Ramos (cell line): ENCODE results near the gene IVD.

Experiments used
- in situ Hi-C: fragments of 300-500 bp; cut with MboI; formaldehyde crosslinking; loops from one replicate; pipeline ENCODE4 v1.14.3; 2022; ENCODE audit warnings: low sequenced_read_pairs; ENCODE audit not compliant: unreplicated experiment

Gene IVD

GRCh38 chr15:40372981-40373380 is 32.6 kb upstream of the IVD start:
- in situ Hi-C loops = no loop called here

- in situ Hi-C loops = no loop called here
Measured at GRCh38 chr15:40377606-40378005, 28.0 kb upstream of the IVD start.

GRCh38 chr15:40379374-40379773 is 26.2 kb upstream of the IVD start:
- in situ Hi-C loops = no loop called here

- in situ Hi-C loops = no loop called here
Measured at GRCh38 chr15:40379853-40380252, 25.7 kb upstream of the IVD start.

GRCh38 chr15:40380636-40381035 is 25.0 kb upstream of the IVD start:
- in situ Hi-C loops = no loop called here

GRCh38 chr15:40381818-40382529 is 23.6 kb upstream of the IVD start:
- in situ Hi-C loops = no loop called here

GRCh38 chr15:40382580-40383456 is 22.8 kb upstream of the IVD start, which contains the start of gene KNSTRN:
KNSTRN (plus strand) TSS chr15:40382721; CDS start chr15:40382836, 115 bp downstream.
- in situ Hi-C loops = no loop called here

- in situ Hi-C loops = no loop called here
Measured at GRCh38 chr15:40386480-40386879, 19.1 kb upstream of the IVD start.

GRCh38 chr15:40388941-40389823 is 16.4 kb upstream of the IVD start:
- in situ Hi-C loops = no loop called here

- in situ Hi-C loops = no loop called here
Measured at GRCh38 chr15:40389824-40390595, 15.6 kb upstream of the IVD start.

- in situ Hi-C loops = no loop called here
Measured at GRCh38 chr15:40392986-40393948, 12.3 kb upstream of the IVD start.

- in situ Hi-C loops = no loop called here
Measured at GRCh38 chr15:40397688-40398412, 7.7 kb upstream of the IVD start.

- in situ Hi-C loops = no loop called here
Measured at GRCh38 chr15:40398413-40398873, 7.2 kb upstream of the IVD start.

- in situ Hi-C loops = no loop called here
Measured at GRCh38 chr15:40399370-40399769, 6.2 kb upstream of the IVD start.

- in situ Hi-C loops = no loop called here
Measured at GRCh38 chr15:40407330-40407990, 1.9 kb downstream of the IVD start.

- in situ Hi-C loops = no loop called here
Measured at GRCh38 chr15:40409366-40409765, 3.8 kb downstream of the IVD start.

- in situ Hi-C loops = no loop called here
Measured at GRCh38 chr15:40410476-40410875, 4.9 kb downstream of the IVD start.
